Ishikawa (cell line): Measurements from ENCODE around the gene NR6A1.

ENCODE experiments used
- CEBPB ChIP-seq: IDR thresholded peaks from 2 replicates; pipeline ENCODE4 v1.6.1; 2012
- CREB1 ChIP-seq: IDR thresholded peaks from 2 replicates; pipeline ENCODE4 v1.6.1; 2012; ENCODE audit warnings: low read depth
- EGR1 ChIP-seq: IDR thresholded peaks from 2 replicates; pipeline ENCODE4 v1.6.1; 2012
- EP300 ChIP-seq: IDR thresholded peaks from 2 replicates; pipeline ENCODE4 v1.6.1; 2012; ENCODE audit warnings: borderline replicate concordance
- FOXM1 ChIP-seq: IDR thresholded peaks from 2 replicates; pipeline ENCODE4 v1.6.1; 2012; ENCODE audit warnings: low read depth, borderline replicate concordance
- MAX ChIP-seq: IDR thresholded peaks from 2 replicates; pipeline ENCODE4 v1.6.1; 2012
- NFIC ChIP-seq: IDR thresholded peaks from 2 replicates; pipeline ENCODE4 v1.6.1; 2012
- RAD21 ChIP-seq: IDR thresholded peaks from 2 replicates; pipeline ENCODE4 v1.6.1; 2012; ENCODE audit warnings: low read depth
- REST ChIP-seq: IDR thresholded peaks from 2 replicates; pipeline ENCODE4 v1.6.1; 2012; ENCODE audit warnings: low read depth, mild to moderate bottlenecking
- TAF1 ChIP-seq: IDR thresholded peaks from 2 replicates; pipeline ENCODE4 v1.6.1; 2012; ENCODE audit warnings: low read depth, mild to moderate bottlenecking
- TCF12 ChIP-seq: IDR thresholded peaks from 2 replicates; pipeline ENCODE4 v1.6.1; 2012; ENCODE audit warnings: low read depth
- TEAD4 ChIP-seq: IDR thresholded peaks from 2 replicates; pipeline ENCODE4 v1.6.1; 2012
- USF1 ChIP-seq: IDR thresholded peaks from 2 replicates; pipeline ENCODE4 v1.6.1; 2012
- YY1 ChIP-seq: IDR thresholded peaks from 2 replicates; pipeline ENCODE4 v1.6.1; 2012; ENCODE audit warnings: low read depth
- ZBTB7A ChIP-seq: IDR thresholded peaks from 2 replicates; pipeline ENCODE4 v1.6.1; 2012; ENCODE audit warnings: low read depth

The NR6A1 gene

GRCh38 chr9:124697326-124698200 is 73.5 kb downstream of the NR6A1 start:
- TF ChIP-seq USF1 (no peak), TAF1 (no peak), REST (no peak), RAD21 (no peak), MAX (no peak), FOXM1 (no peak), EGR1 (no peak), CEBPB (no peak), EP300 (no peak)

- no peak for TF ChIP-seq EP300
- TF ChIP-seq NFIC = no peak
- no peak for TF ChIP-seq EGR1
- no peak for TF ChIP-seq FOXM1
- no peak for TF ChIP-seq MAX
- TF ChIP-seq TCF12 = no peak
- no peak for TF ChIP-seq CREB1
These were observed 75.0 kb downstream of the NR6A1 start for GRCh38 chr9:124696101-124696500.

GRCh38 chr9:124695280-124695890 is 75.7 kb downstream of the NR6A1 start:
- no peak for TF ChIP-seq EP300
- no peak for TF ChIP-seq TEAD4

- TF ChIP-seq USF1 (no peak), TAF1 (no peak), MAX (no peak), ZBTB7A (no peak), TCF12 (no peak), YY1 (no peak), EP300 (no peak), CREB1 (no peak), REST (no peak), CEBPB (no peak), FOXM1 (no peak), TEAD4 (no peak), RAD21 (no peak), NFIC (no peak), EGR1 (no peak)
These were observed 76.5 kb downstream of the NR6A1 start for GRCh38 chr9:124694414-124695279.

GRCh38 chr9:124693403-124693802 is 77.7 kb downstream of the NR6A1 start:
- TF ChIP-seq RAD21 = no peak
